ENCODE data around the gene CEP152.

The CEP152 gene

DNA sequence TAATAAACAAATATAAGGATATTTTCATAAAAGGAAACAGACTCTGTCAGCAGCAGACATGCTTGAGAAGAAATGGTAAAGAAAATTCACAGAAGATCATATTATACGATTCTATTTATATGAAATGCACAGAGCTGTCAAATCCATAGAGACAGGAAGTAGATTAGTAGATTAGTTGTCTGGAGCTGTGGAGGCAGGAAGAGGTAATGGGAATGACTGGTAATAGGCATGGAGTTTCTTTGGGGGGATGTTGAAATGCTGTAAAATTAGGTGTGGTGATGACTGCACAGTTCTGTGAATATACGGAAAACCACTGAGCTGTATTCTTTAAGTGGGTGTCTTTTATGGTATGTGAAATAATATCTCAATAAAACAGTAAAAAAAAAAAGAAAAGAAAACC is 35.3 kb downstream of the CEP152 start:
- DNase-seq (ENCODE audit: low spot score): no peak

GRCh38 chr15:48774484-48774883 is 36.4 kb downstream of the CEP152 start:
- peak; percentile 26 for DNase-seq (ENCODE audit: low spot score)

GRCh38 chr15:48766196-48766595 is 44.7 kb downstream of the CEP152 start:
- no peak for DNase-seq (ENCODE audit: low spot score)

DNA sequence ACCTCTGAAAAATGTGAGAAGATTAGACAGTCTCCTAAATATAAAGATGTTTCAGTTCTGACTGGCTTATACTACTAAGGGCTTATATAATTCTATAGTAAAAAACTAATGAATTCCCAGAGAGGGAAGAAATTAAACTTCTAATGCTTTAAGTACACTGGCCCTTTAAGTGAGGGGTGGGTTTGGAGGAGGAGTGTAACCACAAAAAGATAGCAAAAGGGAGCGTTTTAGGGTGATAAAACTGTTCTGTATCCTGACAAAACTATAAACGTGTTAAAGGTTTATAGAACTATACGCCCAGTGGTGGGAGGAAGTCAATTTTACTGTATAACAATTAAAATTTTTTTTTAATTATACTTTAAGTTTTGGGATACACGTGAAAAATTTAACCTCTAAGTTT is 45.8 kb downstream of the CEP152 start:
- DNase-seq (ENCODE audit: low spot score): no peak

DNA sequence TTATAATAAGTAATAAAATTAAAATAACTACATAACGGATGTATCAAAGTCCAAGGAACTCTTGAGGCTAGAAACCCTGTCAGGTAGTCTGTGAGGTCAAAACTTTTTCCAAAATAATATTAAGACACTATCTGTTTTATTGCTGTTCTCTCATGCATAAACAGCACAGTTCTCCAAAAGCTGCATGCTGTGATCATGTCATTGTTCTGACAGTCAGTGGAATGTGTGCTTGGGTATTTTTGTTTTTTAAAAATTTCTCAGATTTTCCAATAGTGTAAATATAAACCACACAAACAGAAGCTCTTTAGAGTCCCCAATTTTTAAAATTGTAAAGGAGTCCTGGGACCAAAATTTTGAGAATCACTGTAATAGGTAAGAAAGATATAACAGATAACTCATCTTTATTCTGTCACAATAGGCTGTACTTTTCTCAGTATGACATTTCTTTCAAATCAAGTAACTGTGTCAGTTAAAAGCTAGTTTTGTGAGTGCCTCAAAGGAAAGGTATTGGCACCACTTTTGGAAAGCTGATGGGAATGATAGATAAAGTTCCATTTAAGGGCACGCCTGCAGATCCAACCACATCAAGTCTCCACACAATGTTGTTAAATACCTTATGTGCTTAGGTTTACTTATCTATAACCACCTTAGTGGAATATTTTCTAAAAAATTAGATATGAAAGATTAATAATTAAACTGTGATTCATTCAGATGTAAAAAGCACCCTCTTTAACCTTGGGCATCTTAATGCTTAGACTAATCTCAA is 49.3 kb downstream of the CEP152 start:
- DNase-seq (ENCODE audit: low spot score): no peak

GRCh38 chr15:48759921-48760320 is 50.9 kb downstream of the CEP152 start:
- no peak for DNase-seq (ENCODE audit: low spot score)

- no peak for DNase-seq (ENCODE audit: low spot score)
Measured at GRCh38 chr15:48757661-48758060, 53.2 kb downstream of the CEP152 start.

DNA sequence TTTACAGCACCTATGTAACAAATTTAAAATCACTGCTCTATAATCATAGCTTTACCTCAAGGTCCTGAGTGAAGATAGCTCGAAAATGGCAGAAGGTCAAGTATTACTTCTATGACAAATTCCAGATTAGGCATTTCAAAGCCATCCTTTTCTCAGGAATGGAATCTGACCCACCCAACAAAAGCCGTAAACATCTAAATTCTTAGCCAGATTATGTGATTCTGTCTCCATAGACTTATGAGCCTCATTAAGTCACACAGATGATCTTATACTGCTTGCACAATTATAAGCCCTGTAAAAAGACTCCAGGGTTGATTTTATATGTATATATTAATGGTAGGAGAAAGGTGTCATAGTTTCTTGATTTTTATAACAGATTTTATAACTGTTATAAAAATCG is 56.9 kb downstream of the CEP152 start:
- DNase-seq (ENCODE audit: low spot score): no peak

DNA sequence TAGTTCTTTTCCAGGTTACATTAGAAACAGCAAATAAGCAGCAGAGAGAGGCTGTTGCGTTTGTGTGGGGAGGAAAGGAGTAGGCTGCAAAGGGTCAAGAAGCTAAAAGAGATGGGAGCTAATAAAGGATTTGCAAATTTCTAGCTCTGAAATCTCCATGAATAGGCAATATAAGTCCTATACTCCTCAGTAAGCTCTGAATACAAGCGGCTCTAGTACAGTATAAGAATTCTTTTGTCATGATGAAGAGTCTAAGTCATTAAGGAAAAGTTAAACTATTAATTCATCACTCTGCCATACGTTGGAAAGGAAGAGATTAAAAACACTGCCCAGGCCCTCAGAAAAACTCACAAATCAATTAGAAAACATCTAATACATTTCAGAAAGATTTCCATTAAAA is 59.3 kb downstream of the CEP152 start:
- no peak for DNase-seq (ENCODE audit: low spot score)

GRCh38 chr15:48748535-48748934 is 62.3 kb downstream of the CEP152 start:
- DNase-seq (ENCODE audit: low spot score): no peak

DNA sequence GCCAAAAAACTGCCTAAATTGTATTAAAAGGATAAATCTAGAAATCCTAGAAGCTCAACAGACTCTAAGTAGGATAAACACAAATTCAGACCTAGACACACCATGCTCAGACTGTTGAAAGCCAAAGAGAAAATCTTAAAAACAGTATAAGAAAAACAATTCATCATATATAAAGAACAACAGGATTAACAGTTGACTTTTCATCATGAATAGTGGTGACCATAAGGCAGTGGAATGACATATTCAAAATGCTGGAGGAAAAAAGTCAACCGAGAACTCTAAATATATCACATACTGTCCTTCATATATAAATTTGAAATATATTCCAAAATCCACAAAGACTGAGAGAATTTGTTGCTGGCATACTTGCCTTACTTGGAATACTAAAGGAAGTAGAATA is 77.3 kb downstream of the CEP152 start:
- no peak for DNase-seq (ENCODE audit: low spot score)

DNA sequence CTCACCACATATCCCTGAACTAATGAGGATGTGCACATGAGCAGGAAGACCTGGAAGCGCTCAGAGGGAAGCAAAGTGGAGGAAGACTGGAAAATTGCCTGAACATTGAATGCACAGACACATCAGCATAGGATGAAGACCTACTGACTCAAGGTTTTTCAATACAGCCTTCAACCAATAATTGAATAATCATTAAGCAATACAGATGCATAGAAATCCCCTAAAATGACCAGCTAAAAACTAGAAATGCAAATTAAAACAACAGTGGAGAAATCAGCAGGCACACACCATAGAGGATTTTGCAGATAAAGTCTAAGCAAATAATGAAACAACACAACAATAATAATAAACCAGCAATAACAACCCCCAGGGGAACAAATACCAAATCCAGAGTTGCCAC is 80.4 kb downstream of the CEP152 start:
- no peak for DNase-seq (ENCODE audit: low spot score)

DNA sequence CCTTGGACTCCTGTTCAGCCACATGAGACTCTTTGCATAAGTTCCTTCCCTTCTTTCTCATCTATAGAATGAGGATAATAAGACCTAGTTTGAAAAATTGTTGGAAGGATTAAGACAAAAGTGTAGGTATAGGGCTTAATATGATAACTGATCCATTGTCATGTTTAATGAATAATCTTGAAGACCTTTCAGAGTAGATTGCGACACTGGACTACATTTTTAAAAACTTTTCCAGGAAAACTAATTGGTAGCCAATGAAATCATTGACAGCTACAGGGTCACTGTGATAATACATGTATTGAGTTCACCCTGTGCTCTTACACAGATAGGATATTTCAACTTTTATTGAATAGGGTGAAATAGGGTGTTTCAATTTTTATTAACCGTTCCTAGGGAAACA is 86.9 kb downstream of the CEP152 start:
- no peak for DNase-seq (ENCODE audit: low spot score)

GRCh38 chr15:48722764-48723661 is 87.9 kb downstream of the CEP152 start:
- DNase-seq (ENCODE audit: low spot score): no peak

DNA sequence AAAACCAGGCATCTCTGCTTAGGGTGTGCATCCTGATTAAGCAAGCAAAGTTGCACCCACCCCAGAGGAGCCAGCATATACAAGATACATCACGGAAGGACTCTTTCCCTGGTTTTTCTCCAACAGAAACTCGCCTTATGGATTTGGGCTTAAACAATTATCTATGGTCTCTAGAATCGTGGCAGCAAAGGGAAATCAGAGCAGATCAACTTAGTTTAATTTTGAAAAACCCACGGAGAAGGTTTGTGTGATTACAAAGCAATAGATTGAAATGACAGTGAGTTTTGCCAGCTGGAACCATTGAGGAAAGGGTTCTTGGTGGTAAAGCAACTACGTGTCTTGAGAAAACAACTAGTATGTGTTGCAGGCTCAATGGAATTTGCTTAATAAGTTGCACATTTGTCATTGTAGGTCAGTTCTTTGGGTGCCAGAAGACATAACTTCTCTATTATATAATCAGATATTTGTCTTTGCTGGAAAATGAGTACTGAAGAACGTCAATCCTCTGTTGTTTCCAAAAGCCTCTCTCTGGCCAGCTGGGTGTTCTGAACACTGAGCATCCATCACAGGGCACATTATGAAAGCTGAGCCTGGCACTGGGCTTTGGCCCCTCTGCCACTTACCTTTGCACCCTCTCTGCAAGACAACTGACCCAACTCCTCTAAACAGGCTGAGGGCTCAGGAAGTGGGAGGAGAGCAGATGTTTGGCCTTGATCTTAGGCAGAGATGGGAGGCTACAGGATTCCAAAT is 89.6 kb downstream of the CEP152 start:
- no peak for DNase-seq (ENCODE audit: low spot score)

DNA sequence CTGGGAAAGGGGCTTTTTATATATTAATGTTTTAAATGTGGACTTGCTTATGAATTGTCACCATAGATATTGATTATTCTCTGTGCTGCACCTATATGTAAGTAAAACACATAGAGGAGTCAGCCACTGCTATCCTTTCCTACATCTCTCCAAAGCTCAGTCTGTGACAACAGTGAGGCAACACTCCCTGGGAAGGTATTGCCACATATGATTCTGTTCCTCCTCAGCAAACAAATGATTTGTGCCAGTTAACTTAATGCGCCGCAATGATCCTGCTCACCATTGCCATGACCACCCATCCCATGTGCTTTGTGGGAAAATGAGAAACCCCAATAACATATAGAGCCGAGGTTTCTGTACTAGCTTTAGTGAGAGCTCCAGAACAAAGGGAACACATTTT is 90.2 kb downstream of the CEP152 start:
- no peak for DNase-seq (ENCODE audit: low spot score)

- DNase-seq (ENCODE audit: low spot score): peak; percentile 10
Measured at GRCh38 chr15:48719668-48720067, 91.2 kb downstream of the CEP152 start.

- DNase-seq (ENCODE audit: low spot score): no peak
Measured at GRCh38 chr15:48718646-48719045, 92.2 kb downstream of the CEP152 start.

GRCh38 chr15:48717458-48717857 is 93.4 kb downstream of the CEP152 start:
- DNase-seq (ENCODE audit: low spot score): no peak

- DNase-seq (ENCODE audit: low spot score): no peak
Measured at GRCh38 chr15:48712546-48712945, 98.3 kb downstream of the CEP152 start.

DNA sequence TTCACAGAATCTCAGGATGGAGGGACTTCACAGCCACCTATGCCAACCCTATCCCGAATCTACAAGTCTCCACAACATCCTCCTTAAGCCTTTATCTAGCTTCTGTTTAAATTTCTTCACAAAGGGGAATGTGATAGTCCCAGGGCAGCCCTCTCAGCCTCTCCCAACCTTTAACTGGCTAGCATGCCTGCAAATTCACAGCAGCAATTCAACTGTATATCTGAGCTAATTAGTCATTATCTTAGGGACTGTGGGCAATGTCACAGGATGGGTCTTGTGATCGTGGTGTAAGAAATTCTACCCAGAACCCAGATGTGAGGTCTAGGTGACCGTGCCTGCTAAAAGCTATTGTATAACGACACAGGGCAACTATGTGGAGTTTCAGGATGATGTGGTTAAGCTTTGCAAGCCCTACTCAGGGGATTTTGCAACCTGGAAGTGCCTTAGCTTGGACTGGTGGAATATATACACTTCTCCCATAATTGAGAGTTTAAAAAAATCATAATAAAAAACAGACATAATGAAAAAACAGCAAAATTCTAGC is 99.8 kb downstream of the CEP152 start:
- DNase-seq (ENCODE audit: low spot score): no peak

- DNase-seq (ENCODE audit: low spot score): no peak
Measured at GRCh38 chr15:48708641-48709040, 102.2 kb downstream of the CEP152 start.
